ENCODE measurements around the gene SEPHS2.
A peak's percentile ranks its signal among the peaks of the same experiment; 100 is the strongest.
"Not testable (repeated sequence)": the region's sequence is repeated elsewhere in the genome, so short reads cannot be mapped to it uniquely, and the experiment has no call there.

SEPHS2 gene

GRCh38 chr16:30398661-30399434, 46.8 kb downstream of the SEPHS2 start:
- DNase-seq (ENCODE audit: low spot score), result no peak

GRCh38 chr16:30397776-30398660, 47.7 kb downstream of the SEPHS2 start:
- DNase-seq (ENCODE audit: low spot score), result no peak

- no peak for DNase-seq (ENCODE audit: low spot score)
These were observed 48.6 kb downstream of the SEPHS2 start for GRCh38 chr16:30397056-30397455.

- not testable (repeated sequence) for DNase-seq (ENCODE audit: low spot score)
These were observed 49.0 kb downstream of the SEPHS2 start for GRCh38 chr16:30396627-30397026.

GRCh38 chr16:30395992-30396585, 49.6 kb downstream of the SEPHS2 start:
- DNase-seq (ENCODE audit: low spot score), result no peak

- peak; percentile 89 for DNase-seq (ENCODE audit: low spot score)
These were observed 50.3 kb downstream of the SEPHS2 start, which contains the start of gene ZNF48 for GRCh38 chr16:30395155-30395991. Gene ZNF48, plus strand, starts transcription at chr16:30395420. Its CDS starts 375 bp downstream, at chr16:30395795.

GRCh38 chr16:30394592-30395154, 51.0 kb downstream of the SEPHS2 start:
- peak; percentile 22 for DNase-seq (ENCODE audit: low spot score)
